ENCODE measurements around the gene PDE4B.

The PDE4B gene

GRCh38 chr1:66246351-66247269 lies 453.9 kb downstream of the PDE4B start:
- in situ Hi-C loops (cut with MboI; ENCODE audit: low sequenced_read_pairs, unreplicated experiment) = loop anchor here (25.0 kb wide), 2 partner anchors 534 to 834 kb away; partner anchors contain the start of genes LEPR and LEPROT
- no peak for DNase-seq (ENCODE audit: low spot score)
- TF ChIP-seq CTCF (IDR thresholded peaks at IDR 0.05; ENCODE audit: borderline replicate concordance, control extremely low read depth, extremely low read depth, insufficient read depth, missing control alignments) = no peak

- in situ Hi-C loops (cut with MboI; ENCODE audit: low sequenced_read_pairs, unreplicated experiment) = loop anchor here (25.0 kb wide), 2 partner anchors 535 to 835 kb away; partner anchors contain the start of genes LEPR and LEPROT
- peak; percentile 23 for DNase-seq (ENCODE audit: low spot score)
- TF ChIP-seq CTCF (IDR thresholded peaks at IDR 0.05; ENCODE audit: borderline replicate concordance, control extremely low read depth, extremely low read depth, insufficient read depth, missing control alignments) = no peak
These were observed 454.9 kb downstream of the PDE4B start for GRCh38 chr1:66247415-66248208.

- DNase-seq (ENCODE audit: low spot score) = no peak
- no peak for TF ChIP-seq CTCF (IDR thresholded peaks at IDR 0.05; ENCODE audit: borderline replicate concordance, control extremely low read depth, extremely low read depth, insufficient read depth, missing control alignments)
- in situ Hi-C loops (cut with MboI; ENCODE audit: low sequenced_read_pairs, unreplicated experiment) = loop anchor here (25.0 kb wide), 2 partner anchors 536 to 836 kb away; partner anchors contain the start of genes LEPR and LEPROT
These were observed 455.6 kb downstream of the PDE4B start for GRCh38 chr1:66248257-66248656.

- no peak for TF ChIP-seq CTCF (IDR thresholded peaks at IDR 0.05; ENCODE audit: borderline replicate concordance, control extremely low read depth, extremely low read depth, insufficient read depth, missing control alignments)
- no peak for DNase-seq (ENCODE audit: low spot score)
- in situ Hi-C loops (cut with MboI; ENCODE audit: low sequenced_read_pairs, unreplicated experiment) = loop anchor here (25.0 kb wide), 2 partner anchors 536 to 836 kb away; partner anchors contain the start of genes LEPR and LEPROT
These were observed 456.1 kb downstream of the PDE4B start for GRCh38 chr1:66248746-66249145.

GRCh38 chr1:66250075-66250474 lies 457.4 kb downstream of the PDE4B start:
- in situ Hi-C loops (cut with MboI; ENCODE audit: low sequenced_read_pairs, unreplicated experiment) = loop anchor here (5.0 to 25.0 kb wide), 3 partner anchors 105 to 487 kb away; no protein-coding TSS in a partner anchor
- DNase-seq (ENCODE audit: low spot score) = no peak
- no peak for TF ChIP-seq CTCF (IDR thresholded peaks at IDR 0.05; ENCODE audit: borderline replicate concordance, control extremely low read depth, extremely low read depth, insufficient read depth, missing control alignments)

GRCh38 chr1:66250478-66250877 lies 457.8 kb downstream of the PDE4B start:
- in situ Hi-C loops (cut with MboI; ENCODE audit: low sequenced_read_pairs, unreplicated experiment) = loop anchor here (5.0 to 25.0 kb wide), 3 partner anchors 104 to 487 kb away; no protein-coding TSS in a partner anchor
- TF ChIP-seq CTCF (IDR thresholded peaks at IDR 0.05; ENCODE audit: borderline replicate concordance, control extremely low read depth, extremely low read depth, insufficient read depth, missing control alignments) = no peak
- DNase-seq (ENCODE audit: low spot score) = no peak

All from GM13976 (cell line).